GM10266 (cell line): ENCODE measurements around the gene DPP8.
"Not testable (repeated sequence)": the region's sequence is repeated elsewhere in the genome, so short reads cannot be mapped to it uniquely, and the experiment has no call there.

ENCODE experiments used
- DNase-seq: peaks from one replicate; pipeline ENCODE4 v3.0.0; 2012; ENCODE audit errors: extremely low spot score
- TF ChIP-seq, protein P1 (sequence below): IDR thresholded peaks from 2 replicates; pipeline ENCODE4 v1.5.1; 2012; ENCODE audit warnings: mild to moderate bottlenecking, low read depth; ENCODE audit not compliant: control insufficient read depth, insufficient read depth; ENCODE audit errors: missing control alignments

DPP8 gene

DNA sequence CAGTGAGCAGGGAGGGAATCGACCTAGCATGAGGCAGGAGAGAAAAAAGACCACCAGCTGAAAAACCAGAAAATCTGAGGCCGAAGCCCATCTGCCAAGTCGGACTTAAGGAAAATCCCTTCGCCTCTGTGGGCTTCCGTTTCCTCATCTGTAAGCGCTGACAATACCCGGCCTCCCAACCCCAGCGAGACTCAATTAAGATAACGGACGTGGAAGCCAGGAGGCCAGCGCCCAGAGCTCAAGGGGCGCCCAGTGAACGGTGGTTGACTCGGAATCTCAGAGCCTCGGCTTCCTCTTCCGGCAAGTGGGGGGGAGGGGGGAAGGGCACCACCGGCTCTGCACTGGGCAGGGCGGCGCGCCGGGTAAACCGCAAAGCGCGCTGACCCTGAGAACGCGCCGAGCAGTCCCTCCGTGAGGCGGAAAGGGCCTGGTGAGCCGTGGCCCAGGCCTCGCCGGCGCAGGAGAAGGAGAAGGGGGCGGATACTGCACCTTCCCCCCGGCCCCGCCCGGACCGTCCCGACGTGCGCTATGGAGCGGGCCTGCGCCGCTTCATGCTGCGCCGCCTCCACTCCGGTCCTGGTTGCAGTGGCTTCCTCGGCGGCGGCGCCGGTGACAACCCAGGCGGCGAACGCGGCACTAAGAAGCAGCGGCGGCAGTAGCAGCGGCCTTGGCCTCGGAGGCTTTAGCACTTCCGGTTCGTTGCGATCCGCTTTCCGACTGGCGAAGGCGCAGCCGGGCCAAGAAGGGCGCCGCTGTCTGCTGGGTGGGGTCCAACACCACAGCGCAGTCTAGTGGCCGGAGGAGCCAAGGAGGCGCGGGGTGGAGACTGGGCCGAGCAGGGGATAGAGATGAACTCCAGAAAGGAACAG lies at the start of gene DPP8:
Gene DPP8 (minus strand): TSS at position 693 of the 869 bp plus-strand sequence. CDS start 5,136 bp downstream, outside the sequence.
- DNase-seq: peak; percentile 91
- TF ChIP-seq, protein P1, sequence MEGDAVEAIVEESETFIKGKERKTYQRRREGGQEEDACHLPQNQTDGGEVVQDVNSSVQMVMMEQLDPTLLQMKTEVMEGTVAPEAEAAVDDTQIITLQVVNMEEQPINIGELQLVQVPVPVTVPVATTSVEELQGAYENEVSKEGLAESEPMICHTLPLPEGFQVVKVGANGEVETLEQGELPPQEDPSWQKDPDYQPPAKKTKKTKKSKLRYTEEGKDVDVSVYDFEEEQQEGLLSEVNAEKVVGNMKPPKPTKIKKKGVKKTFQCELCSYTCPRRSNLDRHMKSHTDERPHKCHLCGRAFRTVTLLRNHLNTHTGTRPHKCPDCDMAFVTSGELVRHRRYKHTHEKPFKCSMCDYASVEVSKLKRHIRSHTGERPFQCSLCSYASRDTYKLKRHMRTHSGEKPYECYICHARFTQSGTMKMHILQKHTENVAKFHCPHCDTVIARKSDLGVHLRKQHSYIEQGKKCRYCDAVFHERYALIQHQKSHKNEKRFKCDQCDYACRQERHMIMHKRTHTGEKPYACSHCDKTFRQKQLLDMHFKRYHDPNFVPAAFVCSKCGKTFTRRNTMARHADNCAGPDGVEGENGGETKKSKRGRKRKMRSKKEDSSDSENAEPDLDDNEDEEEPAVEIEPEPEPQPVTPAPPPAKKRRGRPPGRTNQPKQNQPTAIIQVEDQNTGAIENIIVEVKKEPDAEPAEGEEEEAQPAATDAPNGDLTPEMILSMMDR: peak; percentile 99

DNA sequence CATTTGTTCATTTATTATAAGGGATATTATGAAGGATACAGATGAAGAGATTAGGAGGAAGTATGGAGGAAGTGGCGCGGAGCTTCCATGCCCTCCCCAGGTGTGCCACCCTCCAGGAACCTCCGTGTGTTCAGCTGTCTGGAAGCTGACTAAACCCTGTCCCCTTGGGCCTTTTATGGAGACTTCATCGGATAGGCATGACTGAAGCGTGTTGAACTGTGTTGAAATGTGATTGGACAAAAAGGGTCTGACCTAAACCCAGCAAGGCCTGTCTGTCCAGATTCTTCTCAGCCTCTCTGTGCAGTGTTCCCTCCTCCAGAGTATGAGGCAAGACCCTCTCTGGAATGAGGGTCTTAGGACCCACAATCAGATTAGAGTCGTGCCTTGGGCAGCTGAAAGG lies 44.4 kb upstream of the DPP8 start:
- DNase-seq: no peak
- TF ChIP-seq, protein P1: no peak

- no peak for DNase-seq
- TF ChIP-seq, protein P1: no peak
Measured at GRCh38 chr15:65559941-65560340, 42.5 kb upstream of the DPP8 start.

GRCh38 chr15:65558997-65559760 lies 41.7 kb upstream of the DPP8 start:
- no peak for DNase-seq
- TF ChIP-seq, protein P1: no peak

DNA sequence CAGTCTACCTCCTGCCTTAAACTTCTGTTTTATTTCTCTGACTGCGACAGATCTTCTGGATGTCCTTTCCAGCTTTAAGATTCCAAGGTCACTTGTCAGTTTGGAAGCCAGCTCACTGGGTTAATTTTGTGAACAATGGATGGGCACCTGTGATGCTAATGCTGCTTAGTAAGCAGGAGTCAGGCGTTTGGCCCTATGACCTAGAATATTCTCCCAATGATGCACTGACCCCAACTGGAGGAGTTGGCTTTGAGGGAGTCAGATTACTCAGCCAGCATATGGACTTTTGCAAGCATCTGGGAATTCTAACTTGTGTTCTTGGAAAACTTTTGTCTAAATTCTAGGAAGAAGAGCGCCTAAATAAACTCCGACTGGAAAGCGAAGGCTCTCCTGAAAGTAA lies 40.8 kb upstream of the DPP8 start:
- DNase-seq: no peak
- TF ChIP-seq, protein P1: no peak

DNA sequence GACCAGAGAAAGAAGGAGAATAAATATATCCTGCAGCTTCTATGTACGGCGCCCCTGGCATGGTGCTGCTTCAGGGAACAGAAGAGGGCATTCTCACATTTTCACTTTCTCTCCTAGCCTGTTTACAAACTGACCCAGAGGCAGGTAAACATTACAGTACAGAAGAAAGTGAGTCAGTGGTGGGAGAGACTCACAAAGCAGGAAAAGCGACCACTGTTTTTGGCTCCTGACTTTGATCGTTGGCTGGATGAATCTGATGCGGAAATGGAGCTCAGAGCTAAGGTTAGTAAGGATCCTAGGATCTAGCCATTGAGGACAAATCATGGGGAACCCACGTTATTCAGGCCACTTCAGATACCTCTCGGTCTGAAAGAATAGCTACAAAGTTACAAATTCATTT lies 39.1 kb upstream of the DPP8 start:
- TF ChIP-seq, protein P1: no peak
- DNase-seq: no peak

- TF ChIP-seq, protein P1: no peak
- no peak for DNase-seq
Measured at GRCh38 chr15:65553691-65554090, 36.2 kb upstream of the DPP8 start.

GRCh38 chr15:65552851-65553250 lies 35.4 kb upstream of the DPP8 start:
- not testable (repeated sequence) for DNase-seq
